Activated T-helper 2 cell treated with anti-CD3 and anti-CD28 coated beads, Interferon-gamma antibody, Interleukin-2, Interleukin-4, amounts not matched to agents 10 μg/mL and 5 μg/mL and 100 μg/mL, durations not matched to agents 14 hours and 24 hours and 36 hours (primary cell): ENCODE measurements around the gene TCF7L2. TPM values are rescaled to one million over a fixed set of nuclear protein-coding genes. Genes with fewer than 3 reads are reported as not detected.
A peak's percentile ranks its signal among the peaks of the same experiment; 100 is the strongest.

Experiments used
- DNase-seq: peaks from one replicate; pipeline ENCODE4 v3.0.0; 2021; ENCODE audit warnings: low spot score
- H3K27ac Mint-ChIP-seq: one replicate; pipeline ENCODE4 v1.8.0; 2021; ENCODE audit warnings: mixed read lengths
- H3K27me3 Mint-ChIP-seq: one replicate; pipeline ENCODE4 v1.8.0; 2021; ENCODE audit warnings: low read depth, mixed read lengths
- H3K36me3 Mint-ChIP-seq: one replicate; pipeline ENCODE4 v1.8.0; 2021; ENCODE audit warnings: low read depth, mixed read lengths
- H3K4me1 Mint-ChIP-seq: one replicate; pipeline ENCODE4 v1.8.0; 2021; ENCODE audit warnings: low read depth, mixed read lengths
- H3K4me3 Mint-ChIP-seq: one replicate; pipeline ENCODE4 v1.8.0; 2021; ENCODE audit warnings: low read depth, mild to moderate bottlenecking, moderate library complexity, mixed read lengths
- H3K9me3 Mint-ChIP-seq: one replicate; pipeline ENCODE4 v1.8.0; 2021; ENCODE audit warnings: mixed read lengths
- intact Hi-C: fragments of 100-400 bp; cut with micrococcal nuclease; formaldehyde crosslinking; loops from one replicate; pipeline ENCODE4 v1.15.1; 2023
- total RNA-seq: library from RNA; stranded (reverse); gene quantifications from 2 replicates; pipeline ENCODE4 v1.2.3, GENCODE V29; 2022

TCF7L2 gene
- total RNA-seq, 1 donor from 2014 or later: 0.52 TPM

DNA sequence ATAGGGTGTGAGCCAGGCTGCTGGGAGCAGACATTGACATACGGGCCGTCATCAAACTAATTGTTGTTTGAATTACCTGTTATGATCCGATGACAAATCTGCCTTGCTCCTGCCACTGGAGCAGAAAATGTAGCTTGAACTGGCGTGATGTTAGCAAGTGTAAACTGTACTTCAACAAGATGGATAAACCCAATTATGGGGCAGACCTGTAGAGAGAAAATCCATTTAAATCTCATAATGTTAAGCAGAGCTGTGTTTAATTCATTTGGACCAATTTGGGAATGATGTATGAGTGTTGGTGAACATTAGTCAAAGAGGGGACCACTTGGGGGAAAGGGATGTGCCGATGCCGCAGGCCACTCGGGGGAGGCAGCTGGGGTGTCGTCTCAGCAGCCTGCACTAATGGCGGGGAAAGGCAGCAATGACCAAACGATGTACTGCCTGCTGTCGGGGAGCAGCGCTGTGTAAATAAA lies 27.4 kb downstream of the TCF7L2 start:
- peaks cover 57% of the 10 kb centered on the region for H3K27me3 Mint-ChIP-seq

DNA sequence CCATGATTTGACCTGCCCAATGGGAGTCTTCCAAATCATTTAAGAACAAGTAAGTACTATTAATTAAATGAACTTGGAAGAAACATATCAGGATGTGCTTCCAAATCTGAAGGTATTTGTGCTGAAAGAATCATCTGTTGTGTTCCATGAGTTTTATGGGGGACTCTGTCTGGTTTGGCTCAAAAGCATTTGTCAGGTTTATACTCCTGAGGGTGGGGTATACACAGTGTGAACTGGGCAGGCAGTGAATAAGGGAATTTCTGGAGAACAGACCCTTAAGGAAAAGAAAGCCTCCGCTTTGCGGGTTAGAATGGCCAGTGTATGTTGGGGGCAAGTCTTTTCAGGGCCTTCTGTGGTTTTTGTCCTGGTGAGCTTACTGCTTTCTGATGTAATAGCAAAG lies 29.9 kb downstream of the TCF7L2 start:
- H3K4me3 Mint-ChIP-seq: no peak overlapping the region
- peaks cover 5% of the 10 kb centered on the region for H3K9me3 Mint-ChIP-seq
- DNase-seq: no peak
- peaks cover 63% of the 10 kb centered on the region for H3K27me3 Mint-ChIP-seq
- H3K4me1 Mint-ChIP-seq: peaks cover 7% of the 10 kb centered on the region
- H3K36me3 Mint-ChIP-seq: no peaks in the 10 kb centered on the region
- H3K27ac Mint-ChIP-seq: no peak overlapping the region
- intact Hi-C loops: loop anchor here (5.0 kb wide), 1 partner anchor 448 kb away; no protein-coding TSS in a partner anchor

More for the DNA sequence above, 27.4 kb downstream of the TCF7L2 start:
- no peak for DNase-seq
- Mint-ChIP-seq H3K36me3 (no peaks in the 10 kb centered on the region), H3K9me3 (peaks cover 5% of the 10 kb centered on the region), H3K4me1 (peaks cover 7% of the 10 kb centered on the region), H3K4me3 (no peak overlapping the region), H3K27ac (no peak overlapping the region)
- intact Hi-C loops: no loop called here

DNA sequence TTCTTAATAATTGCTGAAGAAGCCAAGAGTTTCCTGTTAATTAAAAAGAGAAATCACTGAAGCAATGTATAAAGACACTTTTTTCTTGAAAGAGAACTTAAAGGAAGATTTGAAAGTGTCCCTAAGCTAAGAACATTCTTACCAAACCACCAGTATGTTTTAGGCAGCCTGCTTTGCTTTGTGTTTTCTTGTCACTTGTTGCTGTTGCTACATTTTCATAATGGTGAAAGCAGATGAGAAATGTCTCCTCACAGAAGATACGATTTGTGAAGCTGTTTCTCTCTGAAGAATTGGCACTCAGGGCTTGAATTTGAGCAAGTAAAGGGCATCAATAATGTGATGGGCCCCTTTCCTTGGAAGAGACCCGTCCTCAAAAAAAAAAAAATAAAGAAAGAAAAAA lies 30.9 kb downstream of the TCF7L2 start:
- Mint-ChIP-seq H3K36me3 (no peaks in the 10 kb centered on the region), H3K4me3 (no peak overlapping the region), H3K4me1 (peaks cover 9% of the 10 kb centered on the region), H3K9me3 (peaks cover 5% of the 10 kb centered on the region), H3K27ac (no peak overlapping the region), H3K27me3 (peaks cover 66% of the 10 kb centered on the region)
- DNase-seq: no peak
- intact Hi-C loops: loop anchor here (5.0 kb wide), 1 partner anchor 449 kb away; no protein-coding TSS in a partner anchor

DNA sequence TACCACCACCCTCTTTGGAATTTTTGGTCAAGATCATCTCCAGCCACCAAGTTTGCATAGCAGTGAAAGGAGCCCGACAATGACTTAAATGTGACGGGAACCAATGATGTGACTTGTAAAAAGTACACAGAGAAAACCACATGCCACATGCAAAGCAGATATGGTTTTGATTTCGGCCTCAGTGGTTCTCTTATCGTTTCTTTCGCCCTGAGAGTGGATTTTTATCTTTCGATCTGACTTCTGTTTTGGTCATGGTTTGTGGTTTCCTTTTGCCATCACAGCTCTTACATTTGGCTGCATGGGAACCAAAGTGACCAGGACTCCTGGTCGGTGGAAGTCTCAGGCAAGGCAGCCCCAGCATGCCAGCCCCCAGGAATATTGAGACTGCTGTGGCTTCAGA lies 31.5 kb downstream of the TCF7L2 start:
- intact Hi-C loops: loop anchor here (5.0 kb wide), 1 partner anchor 449 kb away; no protein-coding TSS in a partner anchor
- Mint-ChIP-seq H3K4me1 (peaks cover 12% of the 10 kb centered on the region), H3K36me3 (no peaks in the 10 kb centered on the region), H3K27me3 (peaks cover 66% of the 10 kb centered on the region), H3K27ac (no peak overlapping the region), H3K9me3 (peaks cover 5% of the 10 kb centered on the region), H3K4me3 (no peak overlapping the region)
- peak; percentile 10 for DNase-seq

DNA sequence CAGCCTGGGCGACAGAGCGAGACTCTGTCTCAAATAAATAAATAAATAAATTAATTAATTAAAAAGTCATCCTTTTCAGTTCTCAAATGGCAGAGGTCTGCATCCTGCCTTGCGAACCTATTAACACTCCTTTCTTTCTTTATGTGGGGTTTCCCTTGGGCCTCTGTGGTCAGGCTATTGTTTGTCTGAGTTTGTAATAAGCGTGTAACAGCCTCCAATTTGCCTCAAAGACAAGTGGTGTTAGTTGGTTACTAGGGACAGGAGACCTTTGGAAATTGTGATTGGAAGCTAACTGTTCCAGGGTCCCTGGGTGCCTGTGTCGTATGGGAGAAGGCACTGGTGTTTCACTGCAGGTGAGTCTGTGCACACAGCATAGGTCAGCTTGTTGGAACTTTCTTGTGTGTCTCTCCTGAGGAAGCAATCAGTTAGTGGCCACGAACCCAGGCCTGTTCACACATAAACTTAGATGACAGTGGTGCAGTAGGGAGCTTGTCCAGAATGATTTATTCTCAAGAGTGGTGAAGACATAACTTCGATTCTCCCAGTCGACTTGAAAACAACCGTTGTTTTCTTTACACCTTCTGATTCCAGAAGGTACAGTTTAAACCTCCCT lies 33.5 kb downstream of the TCF7L2 start:
- Mint-ChIP-seq H3K9me3 (peaks cover 5% of the 10 kb centered on the region), H3K27me3 (peaks cover 67% of the 10 kb centered on the region), H3K4me3 (no peak overlapping the region), H3K4me1 (peaks cover 12% of the 10 kb centered on the region), H3K36me3 (no peaks in the 10 kb centered on the region), H3K27ac (no peak overlapping the region)
- intact Hi-C loops: loop anchor here (5.0 kb wide), 1 partner anchor 451 kb away; no protein-coding TSS in a partner anchor
- no peak for DNase-seq

DNA sequence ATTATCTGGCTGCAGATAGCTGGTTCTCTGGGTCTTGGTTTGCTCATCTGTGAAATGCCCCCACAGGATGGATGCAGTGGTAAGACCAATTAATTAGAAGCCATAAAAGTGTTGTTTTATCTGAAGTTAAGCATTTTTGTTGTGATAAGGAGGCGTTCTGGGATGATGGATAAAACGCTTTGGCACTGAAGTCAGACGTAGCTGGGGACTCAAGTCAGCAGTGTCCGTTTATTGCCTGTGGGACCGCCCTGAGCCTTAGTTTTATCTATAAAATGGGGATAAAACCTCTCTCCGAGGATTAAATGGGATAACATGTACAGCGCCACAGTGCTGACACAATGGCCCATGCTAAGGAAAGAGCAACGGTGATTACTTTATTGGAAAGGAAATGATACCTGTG lies 34.7 kb downstream of the TCF7L2 start:
- Mint-ChIP-seq H3K27ac (no peak overlapping the region), H3K4me3 (no peak overlapping the region), H3K27me3 (peaks cover 70% of the 10 kb centered on the region), H3K9me3 (peaks cover 5% of the 10 kb centered on the region), H3K4me1 (peaks cover 12% of the 10 kb centered on the region), H3K36me3 (no peaks in the 10 kb centered on the region)
- intact Hi-C loops: loop anchor here (5.0 kb wide), 1 partner anchor 452 kb away; no protein-coding TSS in a partner anchor
- DNase-seq: no peak

DNA sequence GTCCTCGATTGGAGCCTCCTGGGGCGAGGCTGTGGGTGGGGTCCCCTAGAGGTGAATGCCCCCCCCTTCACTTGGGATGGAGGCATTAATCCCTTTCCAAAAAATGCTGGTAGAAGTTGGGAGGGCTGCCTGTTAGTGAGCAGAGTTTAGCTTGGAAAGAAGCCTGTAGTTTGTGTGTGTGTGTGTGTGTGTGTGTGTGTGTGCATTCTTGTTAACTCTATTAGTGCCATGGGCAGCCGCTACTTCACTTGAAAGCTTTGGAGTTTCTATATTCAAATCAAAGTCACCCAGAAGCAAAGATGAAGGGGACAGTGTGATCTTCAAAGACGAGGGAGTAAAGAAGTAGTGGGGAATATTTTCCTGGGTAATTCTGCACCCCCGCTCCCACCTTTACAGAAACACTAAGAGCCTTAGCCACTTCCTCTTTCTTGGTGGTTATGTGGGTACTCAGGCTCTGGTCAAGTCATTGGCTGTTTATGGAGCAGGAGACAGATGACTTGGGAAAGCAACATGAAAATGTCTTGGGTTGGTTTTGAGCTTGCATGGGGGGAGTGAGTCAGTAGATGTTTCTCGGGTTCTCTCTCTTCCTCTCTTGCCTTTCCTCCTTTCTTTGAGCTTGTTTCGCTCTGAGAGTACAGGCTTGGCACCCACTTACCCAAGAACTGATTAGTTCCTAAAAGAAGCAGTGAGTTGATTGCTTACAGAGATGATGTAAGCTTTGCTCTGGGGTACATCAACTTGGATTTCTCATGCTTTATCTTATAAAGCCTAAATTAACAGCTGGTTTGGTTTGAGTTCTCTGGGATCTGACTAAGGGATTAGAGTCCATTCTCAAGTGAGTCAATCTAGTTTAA lies 35.9 kb downstream of the TCF7L2 start:
- Mint-ChIP-seq H3K4me1 (peaks cover 12% of the 10 kb centered on the region), H3K4me3 (no peak overlapping the region), H3K36me3 (no peaks in the 10 kb centered on the region), H3K27me3 (peaks cover 72% of the 10 kb centered on the region), H3K27ac (no peak overlapping the region), H3K9me3 (peaks cover 5% of the 10 kb centered on the region)
- DNase-seq: no peak
- intact Hi-C loops: no loop called here

DNA sequence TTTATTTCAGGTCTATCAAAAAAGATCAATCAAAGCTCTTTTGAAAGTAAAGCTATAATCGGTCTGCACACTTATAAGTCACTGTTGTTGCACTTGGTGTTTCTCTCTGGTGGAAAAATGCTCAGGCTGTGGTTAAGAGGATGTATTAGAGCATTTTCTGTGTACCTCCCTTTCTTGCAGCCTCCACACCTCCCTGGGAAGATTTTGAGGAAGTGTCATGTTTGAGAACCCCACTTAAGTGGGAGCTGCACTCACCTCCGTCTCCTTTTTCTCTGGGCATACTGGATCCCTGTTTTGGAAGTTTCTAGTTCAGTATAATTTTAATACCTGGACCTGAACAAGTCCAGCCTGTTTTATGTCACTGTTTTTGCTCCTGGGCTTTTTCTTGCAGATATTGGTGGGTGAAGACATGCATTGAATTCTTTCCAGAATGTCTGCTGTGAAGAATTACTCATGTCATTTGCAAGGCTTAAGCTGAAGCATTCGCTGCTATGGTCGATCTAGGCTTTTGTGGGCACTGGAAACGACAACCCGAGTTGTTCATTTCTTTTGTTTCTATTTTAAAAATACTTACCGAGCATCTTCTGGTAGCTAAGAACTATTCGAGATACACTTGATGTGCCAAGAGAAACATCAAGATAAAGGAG lies 36.6 kb downstream of the TCF7L2 start:
- peaks cover 6% of the 10 kb centered on the region for H3K4me1 Mint-ChIP-seq
- H3K36me3 Mint-ChIP-seq: no peaks in the 10 kb centered on the region
- H3K9me3 Mint-ChIP-seq: peaks cover under 1% of the 10 kb centered on the region
- intact Hi-C loops: no loop called here
- no peak overlapping the region for H3K4me3 Mint-ChIP-seq
- H3K27ac Mint-ChIP-seq: no peak overlapping the region
- DNase-seq: no peak
- peaks cover 71% of the 10 kb centered on the region for H3K27me3 Mint-ChIP-seq

DNA sequence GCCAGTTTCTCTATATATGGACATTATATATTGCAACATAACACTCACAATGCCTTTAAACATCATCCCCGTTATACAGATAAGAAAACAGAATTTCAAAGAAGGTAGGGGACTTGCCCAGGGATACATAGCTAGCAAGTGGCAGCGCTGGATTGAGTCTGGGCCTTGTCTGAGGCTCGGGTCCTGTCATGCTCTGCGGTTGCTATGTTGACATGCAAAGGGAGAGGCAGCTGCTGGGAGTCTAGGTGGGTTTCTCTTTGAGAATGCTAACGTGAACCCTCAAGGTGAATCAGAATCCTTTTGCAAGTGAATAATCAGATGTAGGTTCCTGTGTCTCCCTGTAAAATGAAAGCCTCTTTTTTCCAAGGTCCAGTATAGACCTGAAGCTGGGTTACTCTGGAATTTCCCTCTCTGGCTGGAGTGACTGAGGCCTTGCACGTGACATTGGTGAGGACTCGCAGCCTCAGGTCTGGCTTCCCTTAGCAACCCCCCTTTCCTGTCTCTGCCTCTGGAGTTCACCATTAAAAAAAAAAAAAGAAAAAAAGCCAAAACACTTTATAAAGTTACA lies 38.9 kb downstream of the TCF7L2 start:
- Mint-ChIP-seq H3K4me1 (peaks cover 5% of the 10 kb centered on the region), H3K9me3 (no peaks in the 10 kb centered on the region), H3K27me3 (peaks cover 63% of the 10 kb centered on the region), H3K4me3 (no peak overlapping the region), H3K36me3 (no peaks in the 10 kb centered on the region), H3K27ac (no peak overlapping the region)
- no peak for DNase-seq
- intact Hi-C loops: no loop called here

DNA sequence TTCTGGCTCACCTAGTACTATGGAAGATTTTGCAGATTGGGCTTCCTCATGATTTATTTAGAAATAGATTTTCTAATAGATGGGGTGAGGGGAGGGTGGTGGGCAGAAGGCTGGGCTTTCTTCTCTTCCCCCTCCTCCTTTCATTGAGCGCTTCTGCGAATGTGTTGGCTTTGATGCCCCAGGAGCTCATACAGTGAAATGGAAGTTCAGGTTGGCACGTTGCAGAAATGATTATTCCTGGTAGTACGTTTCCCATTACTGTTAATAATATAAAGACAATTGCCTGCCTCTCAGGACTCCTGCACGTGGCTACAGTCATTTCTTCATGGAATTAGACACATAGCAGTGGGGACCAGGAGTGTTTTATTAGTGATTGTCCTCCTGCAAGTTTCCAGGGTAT lies 39.8 kb downstream of the TCF7L2 start:
- H3K27ac Mint-ChIP-seq: no peak overlapping the region
- peaks cover 60% of the 10 kb centered on the region for H3K27me3 Mint-ChIP-seq
- intact Hi-C loops: no loop called here

DNA sequence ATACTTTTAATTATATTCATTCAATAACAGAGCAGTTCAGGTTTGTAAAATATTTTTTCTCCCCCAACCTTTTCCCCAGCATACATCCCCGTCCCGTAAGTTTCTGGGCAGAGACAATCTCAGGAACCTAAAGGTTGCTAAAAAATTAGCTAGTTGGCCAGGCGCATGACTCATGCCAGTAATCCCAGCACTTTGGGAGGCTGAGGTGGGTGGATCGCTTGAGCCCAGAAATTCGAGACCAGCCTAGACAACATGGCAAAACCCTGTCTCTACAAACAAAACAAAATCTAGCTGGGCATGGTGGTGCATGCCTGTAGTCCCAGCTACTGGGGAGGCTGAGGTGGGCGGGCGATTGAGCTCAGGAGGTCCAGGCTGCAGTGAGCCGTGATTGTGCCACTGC lies 40.2 kb downstream of the TCF7L2 start:
- Mint-ChIP-seq H3K4me3 (no peak overlapping the region), H3K27ac (no peak overlapping the region), H3K36me3 (no peaks in the 10 kb centered on the region), H3K9me3 (no peaks in the 10 kb centered on the region), H3K27me3 (peaks cover 57% of the 10 kb centered on the region), H3K4me1 (peaks cover 5% of the 10 kb centered on the region)
- intact Hi-C loops: no loop called here
- DNase-seq: no peak

More for the DNA sequence above, 39.8 kb downstream of the TCF7L2 start:
- Mint-ChIP-seq H3K4me3 (no peak overlapping the region), H3K4me1 (peaks cover 5% of the 10 kb centered on the region), H3K9me3 (no peaks in the 10 kb centered on the region), H3K36me3 (no peaks in the 10 kb centered on the region)
- DNase-seq: no peak

DNA sequence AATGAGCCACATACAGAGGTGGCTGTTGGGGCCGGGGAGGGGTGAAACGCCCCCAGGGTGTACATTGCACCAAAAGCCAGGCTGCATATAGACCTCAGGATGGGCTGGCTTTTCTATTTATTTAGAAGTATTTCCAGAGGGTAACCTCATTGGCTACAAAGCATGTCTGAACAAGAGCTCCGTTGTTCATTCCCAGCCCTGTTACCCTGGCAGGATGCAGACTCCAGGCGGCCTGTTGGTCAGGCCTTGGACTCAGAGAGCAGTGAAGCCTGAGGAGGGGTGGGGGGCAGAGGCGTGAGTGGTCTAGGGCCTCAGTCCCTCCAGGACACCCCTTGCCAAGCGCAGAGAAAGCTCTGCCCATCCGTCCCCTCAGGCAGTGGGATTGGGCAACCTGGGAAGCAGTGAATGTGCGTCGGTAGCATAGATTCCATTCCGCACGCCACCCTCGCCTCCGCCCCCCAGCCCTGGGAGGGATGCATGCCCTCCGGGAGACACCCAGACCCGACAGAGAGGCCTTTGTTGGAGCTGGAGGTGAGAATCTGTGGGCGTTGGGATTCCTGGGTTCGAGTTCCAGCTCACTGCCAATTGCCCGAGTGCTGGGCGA lies 41.9 kb downstream of the TCF7L2 start:
- Mint-ChIP-seq H3K4me3 (no peak overlapping the region), H3K9me3 (no peaks in the 10 kb centered on the region), H3K36me3 (no peaks in the 10 kb centered on the region), H3K27ac (no peak overlapping the region), H3K27me3 (peaks cover 56% of the 10 kb centered on the region), H3K4me1 (no peaks in the 10 kb centered on the region)
- intact Hi-C loops: no loop called here
- no peak for DNase-seq
